ENCODE measurements around the gene BCLAF3.

GRCh38 chrX:19981947-19982346 is 8.9 kb downstream of the BCLAF3 start:
- TF ChIP-seq ZNF496 (CRISPR knock-in tag; IDR thresholded peaks at IDR 0.05; ENCODE audit: insufficient replicate concordance) (no peak), ZKSCAN1 (IDR thresholded peaks at IDR 0.05; ENCODE audit: low read length) (no peak), NFYB (CRISPR knock-in tag; IDR thresholded peaks at IDR 0.05) (no peak)
